ENCODE data around the gene CEP85L.

Gene CEP85L

DNA sequence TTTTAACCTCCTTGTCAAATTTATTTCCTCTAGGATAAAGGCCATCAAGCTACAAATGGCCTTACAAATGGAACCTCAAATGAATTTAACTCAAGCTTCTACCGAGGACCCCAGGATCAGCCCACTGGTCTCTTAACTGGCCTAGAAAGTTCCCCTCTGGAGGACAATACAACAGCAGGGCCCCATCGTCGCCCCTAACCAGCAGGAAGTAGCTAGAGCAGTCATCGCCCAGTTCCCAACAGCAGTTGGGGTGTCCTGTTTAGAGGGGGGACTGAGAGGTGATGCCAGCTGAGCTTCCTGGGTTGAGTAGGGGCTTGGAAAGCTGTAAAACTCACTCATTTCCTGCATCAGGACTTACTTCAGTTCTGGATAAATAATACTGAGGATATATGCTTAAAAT lies 25.6 kb downstream of the CEP85L start:
- H3K4me3 ChIP-seq (ENCODE audit: low read depth in 1 of 5, low read length in 5 of 5) = no peak overlapping the region
- H3K36me3 ChIP-seq (ENCODE audit: control insufficient read depth in 5 of 5, insufficient read depth in 5 of 5, low read length in 5 of 5) = peaks cover 0 to 5% (median 0%) of the 10 kb centered on the region in 5 donors
- H3K4me1 ChIP-seq (ENCODE audit: control insufficient read depth in 5 of 5, insufficient read depth in 5 of 5, low read length in 5 of 5) = no peaks in the 10 kb centered on the region
- no peak overlapping the region for H3K9ac ChIP-seq (ENCODE audit: low read length in 5 of 5)
- H3K9me3 ChIP-seq (ENCODE audit: control insufficient read depth in 5 of 5, low read length in 5 of 5) = no peaks in the 10 kb centered on the region
- H3K27me3 ChIP-seq (ENCODE audit: control insufficient read depth in 5 of 5, insufficient read depth in 4 of 5, low read length in 5 of 5) = no peaks in the 10 kb centered on the region
- no peak overlapping the region for H3K27ac ChIP-seq (ENCODE audit: low read depth, low read length)

- no peaks in the 10 kb centered on the region for H3K27me3 ChIP-seq (ENCODE audit: control insufficient read depth in 5 of 5, insufficient read depth in 4 of 5, low read length in 5 of 5)
- no peak overlapping the region for H3K27ac ChIP-seq (ENCODE audit: low read depth, low read length)
- peaks cover 0 to 7% (median 0%) of the 10 kb centered on the region in 5 donors for H3K4me1 ChIP-seq (ENCODE audit: control insufficient read depth in 5 of 5, insufficient read depth in 5 of 5, low read length in 5 of 5)
- H3K9ac ChIP-seq (ENCODE audit: low read length in 5 of 5) = no peak overlapping the region
- no peak overlapping the region for H3K4me3 ChIP-seq (ENCODE audit: low read depth in 1 of 5, low read length in 5 of 5)
- no peaks in the 10 kb centered on the region for H3K36me3 ChIP-seq (ENCODE audit: control insufficient read depth in 5 of 5, insufficient read depth in 5 of 5, low read length in 5 of 5)
- no peaks in the 10 kb centered on the region for H3K9me3 ChIP-seq (ENCODE audit: control insufficient read depth in 5 of 5, low read length in 5 of 5)
Measured at GRCh38 chr6:118621799-118622470, 29.5 kb downstream of the CEP85L start.

- Histone ChIP-seq H3K27ac (ENCODE audit: low read depth, low read length) (no peak overlapping the region), H3K36me3 (ENCODE audit: control insufficient read depth in 5 of 5, insufficient read depth in 5 of 5, low read length in 5 of 5) (no peaks in the 10 kb centered on the region), H3K9ac (ENCODE audit: low read length in 5 of 5) (no peak overlapping the region), H3K4me3 (ENCODE audit: low read depth in 1 of 5, low read length in 5 of 5) (no peak overlapping the region), H3K9me3 (ENCODE audit: control insufficient read depth in 5 of 5, low read length in 5 of 5) (no peaks in the 10 kb centered on the region), H3K27me3 (ENCODE audit: control insufficient read depth in 5 of 5, insufficient read depth in 4 of 5, low read length in 5 of 5) (no peaks in the 10 kb centered on the region), H3K4me1 (ENCODE audit: control insufficient read depth in 5 of 5, insufficient read depth in 5 of 5, low read length in 5 of 5) (peaks cover 0 to 7% (median 0%) of the 10 kb centered on the region in 5 donors)
Measured at GRCh38 chr6:118620202-118620601, 31.2 kb downstream of the CEP85L start.

GRCh38 chr6:118618676-118619377 lies 32.6 kb downstream of the CEP85L start:
- H3K9me3 ChIP-seq (ENCODE audit: control insufficient read depth in 5 of 5, low read length in 5 of 5) = no peaks in the 10 kb centered on the region
- peaks cover 0 to 7% (median 0%) of the 10 kb centered on the region in 5 donors for H3K4me1 ChIP-seq (ENCODE audit: control insufficient read depth in 5 of 5, insufficient read depth in 5 of 5, low read length in 5 of 5)
- H3K36me3 ChIP-seq (ENCODE audit: control insufficient read depth in 5 of 5, insufficient read depth in 5 of 5, low read length in 5 of 5) = no peaks in the 10 kb centered on the region
- no peak overlapping the region for H3K9ac ChIP-seq (ENCODE audit: low read length in 5 of 5)
- H3K27me3 ChIP-seq (ENCODE audit: control insufficient read depth in 5 of 5, insufficient read depth in 4 of 5, low read length in 5 of 5) = no peaks in the 10 kb centered on the region
- H3K27ac ChIP-seq (ENCODE audit: low read depth, low read length) = no peak overlapping the region
- H3K4me3 ChIP-seq (ENCODE audit: low read depth in 1 of 5, low read length in 5 of 5) = no peak overlapping the region

DNA sequence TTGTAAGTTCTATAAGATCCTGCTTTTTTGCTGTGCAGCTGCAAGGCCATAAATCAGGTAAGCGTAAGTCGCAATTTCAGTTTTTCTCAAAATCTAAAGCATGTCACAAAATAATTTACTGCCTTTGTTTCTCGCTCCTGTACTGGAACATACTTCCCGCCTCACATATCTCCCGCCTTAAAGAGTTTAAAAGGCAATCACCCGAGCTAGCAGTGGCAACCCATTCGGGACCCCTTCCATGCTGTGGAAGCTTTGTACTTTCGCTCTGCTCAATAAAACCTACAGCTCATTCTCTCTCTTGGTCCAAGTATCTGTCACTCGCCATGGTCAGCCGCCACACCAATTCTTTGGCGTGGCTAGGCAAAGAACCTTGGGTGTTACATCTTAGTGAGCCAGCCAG lies 34.0 kb downstream of the CEP85L start:
- no peaks in the 10 kb centered on the region for H3K27me3 ChIP-seq (ENCODE audit: control insufficient read depth in 5 of 5, insufficient read depth in 4 of 5, low read length in 5 of 5)
- no peak overlapping the region for H3K4me3 ChIP-seq (ENCODE audit: low read depth in 1 of 5, low read length in 5 of 5)
- no peak overlapping the region for H3K27ac ChIP-seq (ENCODE audit: low read depth, low read length)
- no peak overlapping the region for H3K9ac ChIP-seq (ENCODE audit: low read length in 5 of 5)
- H3K4me1 ChIP-seq (ENCODE audit: control insufficient read depth in 5 of 5, insufficient read depth in 5 of 5, low read length in 5 of 5) = peaks cover 0 to 7% (median 0%) of the 10 kb centered on the region in 5 donors
- H3K9me3 ChIP-seq (ENCODE audit: control insufficient read depth in 5 of 5, low read length in 5 of 5) = no peaks in the 10 kb centered on the region
- H3K36me3 ChIP-seq (ENCODE audit: control insufficient read depth in 5 of 5, insufficient read depth in 5 of 5, low read length in 5 of 5) = no peaks in the 10 kb centered on the region

GRCh38 chr6:118611334-118611733 lies 40.1 kb downstream of the CEP85L start:
- Histone ChIP-seq H3K4me1 (ENCODE audit: control insufficient read depth in 5 of 5, insufficient read depth in 5 of 5, low read length in 5 of 5) (no peaks in the 10 kb centered on the region), H3K27ac (ENCODE audit: low read depth, low read length) (no peak overlapping the region), H3K9me3 (ENCODE audit: control insufficient read depth in 5 of 5, low read length in 5 of 5) (peaks cover 0 to 6% (median 3%) of the 10 kb centered on the region in 5 donors), H3K4me3 (ENCODE audit: low read depth in 1 of 5, low read length in 5 of 5) (no peak overlapping the region), H3K36me3 (ENCODE audit: control insufficient read depth in 5 of 5, insufficient read depth in 5 of 5, low read length in 5 of 5) (no peaks in the 10 kb centered on the region), H3K9ac (ENCODE audit: low read length in 5 of 5) (no peak overlapping the region), H3K27me3 (ENCODE audit: control insufficient read depth in 5 of 5, insufficient read depth in 4 of 5, low read length in 5 of 5) (no peaks in the 10 kb centered on the region)

GRCh38 chr6:118606858-118607257 lies 44.5 kb downstream of the CEP85L start:
- H3K9ac ChIP-seq (ENCODE audit: low read length in 5 of 5) = no peak overlapping the region
- H3K36me3 ChIP-seq (ENCODE audit: control insufficient read depth in 5 of 5, insufficient read depth in 5 of 5, low read length in 5 of 5) = no peaks in the 10 kb centered on the region
- no peaks in the 10 kb centered on the region for H3K27me3 ChIP-seq (ENCODE audit: control insufficient read depth in 5 of 5, insufficient read depth in 4 of 5, low read length in 5 of 5)
- H3K4me3 ChIP-seq (ENCODE audit: low read depth in 1 of 5, low read length in 5 of 5) = no peak overlapping the region
- H3K4me1 ChIP-seq (ENCODE audit: control insufficient read depth in 5 of 5, insufficient read depth in 5 of 5, low read length in 5 of 5) = no peaks in the 10 kb centered on the region
- H3K9me3 ChIP-seq (ENCODE audit: control insufficient read depth in 5 of 5, low read length in 5 of 5) = peaks cover 0 to 5% (median under 1%) of the 10 kb centered on the region in 5 donors
- no peak overlapping the region for H3K27ac ChIP-seq (ENCODE audit: low read depth, low read length)

GRCh38 chr6:118606268-118606667 lies 45.1 kb downstream of the CEP85L start:
- no peak overlapping the region for H3K4me3 ChIP-seq (ENCODE audit: low read depth in 1 of 5, low read length in 5 of 5)
- peaks cover 0 to under 1% (median 0%) of the 10 kb centered on the region in 5 donors for H3K9me3 ChIP-seq (ENCODE audit: control insufficient read depth in 5 of 5, low read length in 5 of 5)
- H3K36me3 ChIP-seq (ENCODE audit: control insufficient read depth in 5 of 5, insufficient read depth in 5 of 5, low read length in 5 of 5) = no peaks in the 10 kb centered on the region
- H3K9ac ChIP-seq (ENCODE audit: low read length in 5 of 5) = no peak overlapping the region
- H3K4me1 ChIP-seq (ENCODE audit: control insufficient read depth in 5 of 5, insufficient read depth in 5 of 5, low read length in 5 of 5) = no peaks in the 10 kb centered on the region
- no peaks in the 10 kb centered on the region for H3K27me3 ChIP-seq (ENCODE audit: control insufficient read depth in 5 of 5, insufficient read depth in 4 of 5, low read length in 5 of 5)
- no peak overlapping the region for H3K27ac ChIP-seq (ENCODE audit: low read depth, low read length)

GRCh38 chr6:118603372-118603771 lies 48.0 kb downstream of the CEP85L start:
- no peaks in the 10 kb centered on the region for H3K36me3 ChIP-seq (ENCODE audit: control insufficient read depth in 5 of 5, insufficient read depth in 5 of 5, low read length in 5 of 5)
- H3K27me3 ChIP-seq (ENCODE audit: control insufficient read depth in 5 of 5, insufficient read depth in 4 of 5, low read length in 5 of 5) = no peaks in the 10 kb centered on the region
- no peaks in the 10 kb centered on the region for H3K9me3 ChIP-seq (ENCODE audit: control insufficient read depth in 5 of 5, low read length in 5 of 5)
- no peak overlapping the region for H3K9ac ChIP-seq (ENCODE audit: low read length in 5 of 5)
- no peak overlapping the region for H3K4me3 ChIP-seq (ENCODE audit: low read depth in 1 of 5, low read length in 5 of 5)
- no peak overlapping the region for H3K27ac ChIP-seq (ENCODE audit: low read depth, low read length)
- H3K4me1 ChIP-seq (ENCODE audit: control insufficient read depth in 5 of 5, insufficient read depth in 5 of 5, low read length in 5 of 5) = no peaks in the 10 kb centered on the region

GRCh38 chr6:118602300-118602699 lies 49.1 kb downstream of the CEP85L start:
- Histone ChIP-seq H3K4me3 (ENCODE audit: low read depth in 1 of 5, low read length in 5 of 5) (no peak overlapping the region), H3K27me3 (ENCODE audit: control insufficient read depth in 5 of 5, insufficient read depth in 4 of 5, low read length in 5 of 5) (no peaks in the 10 kb centered on the region), H3K9me3 (ENCODE audit: control insufficient read depth in 5 of 5, low read length in 5 of 5) (no peaks in the 10 kb centered on the region), H3K9ac (ENCODE audit: low read length in 5 of 5) (no peak overlapping the region), H3K27ac (ENCODE audit: low read depth, low read length) (no peak overlapping the region), H3K4me1 (ENCODE audit: control insufficient read depth in 5 of 5, insufficient read depth in 5 of 5, low read length in 5 of 5) (no peaks in the 10 kb centered on the region), H3K36me3 (ENCODE audit: control insufficient read depth in 5 of 5, insufficient read depth in 5 of 5, low read length in 5 of 5) (no peaks in the 10 kb centered on the region)
